ENCODE data around the gene ESYT1.
A peak's percentile ranks its signal among the peaks of the same experiment; 100 is the strongest.

ESYT1 gene, protein sequence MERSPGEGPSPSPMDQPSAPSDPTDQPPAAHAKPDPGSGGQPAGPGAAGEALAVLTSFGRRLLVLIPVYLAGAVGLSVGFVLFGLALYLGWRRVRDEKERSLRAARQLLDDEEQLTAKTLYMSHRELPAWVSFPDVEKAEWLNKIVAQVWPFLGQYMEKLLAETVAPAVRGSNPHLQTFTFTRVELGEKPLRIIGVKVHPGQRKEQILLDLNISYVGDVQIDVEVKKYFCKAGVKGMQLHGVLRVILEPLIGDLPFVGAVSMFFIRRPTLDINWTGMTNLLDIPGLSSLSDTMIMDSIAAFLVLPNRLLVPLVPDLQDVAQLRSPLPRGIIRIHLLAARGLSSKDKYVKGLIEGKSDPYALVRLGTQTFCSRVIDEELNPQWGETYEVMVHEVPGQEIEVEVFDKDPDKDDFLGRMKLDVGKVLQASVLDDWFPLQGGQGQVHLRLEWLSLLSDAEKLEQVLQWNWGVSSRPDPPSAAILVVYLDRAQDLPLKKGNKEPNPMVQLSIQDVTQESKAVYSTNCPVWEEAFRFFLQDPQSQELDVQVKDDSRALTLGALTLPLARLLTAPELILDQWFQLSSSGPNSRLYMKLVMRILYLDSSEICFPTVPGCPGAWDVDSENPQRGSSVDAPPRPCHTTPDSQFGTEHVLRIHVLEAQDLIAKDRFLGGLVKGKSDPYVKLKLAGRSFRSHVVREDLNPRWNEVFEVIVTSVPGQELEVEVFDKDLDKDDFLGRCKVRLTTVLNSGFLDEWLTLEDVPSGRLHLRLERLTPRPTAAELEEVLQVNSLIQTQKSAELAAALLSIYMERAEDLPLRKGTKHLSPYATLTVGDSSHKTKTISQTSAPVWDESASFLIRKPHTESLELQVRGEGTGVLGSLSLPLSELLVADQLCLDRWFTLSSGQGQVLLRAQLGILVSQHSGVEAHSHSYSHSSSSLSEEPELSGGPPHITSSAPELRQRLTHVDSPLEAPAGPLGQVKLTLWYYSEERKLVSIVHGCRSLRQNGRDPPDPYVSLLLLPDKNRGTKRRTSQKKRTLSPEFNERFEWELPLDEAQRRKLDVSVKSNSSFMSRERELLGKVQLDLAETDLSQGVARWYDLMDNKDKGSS

DNA sequence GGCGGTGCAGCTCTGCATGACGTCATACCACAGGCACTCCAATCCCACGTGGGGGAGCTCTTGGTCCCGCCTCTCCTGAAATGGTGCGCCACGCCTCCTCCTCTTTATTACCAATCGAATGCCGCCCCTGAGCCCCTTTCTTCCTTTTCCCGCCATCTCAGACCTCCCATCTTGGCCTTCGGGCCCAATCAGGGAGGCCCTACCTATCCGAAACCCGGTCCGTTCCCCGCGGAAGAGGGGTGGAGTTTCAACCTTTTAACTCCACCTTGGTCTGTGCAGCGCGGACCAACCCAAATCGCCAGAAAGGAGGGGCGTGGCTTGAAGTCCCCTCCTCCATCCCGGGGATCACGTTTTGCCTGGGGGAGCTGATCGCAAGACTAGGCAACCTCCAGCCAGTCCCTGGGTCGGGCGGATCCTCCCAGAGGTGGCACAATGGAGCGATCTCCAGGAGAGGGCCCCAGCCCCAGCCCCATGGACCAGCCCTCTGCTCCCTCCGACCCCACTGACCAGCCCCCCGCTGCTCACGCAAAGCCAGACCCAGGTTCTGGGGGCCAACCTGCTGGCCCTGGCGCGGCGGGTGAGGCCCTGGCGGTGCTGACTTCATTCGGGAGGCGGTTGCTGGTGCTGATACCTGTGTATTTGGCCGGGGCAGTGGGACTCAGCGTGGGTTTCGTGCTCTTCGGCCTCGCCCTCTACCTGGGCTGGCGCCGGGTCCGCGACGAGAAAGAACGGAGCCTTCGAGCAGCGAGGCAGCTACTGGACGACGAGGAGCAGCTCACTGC is at the start of gene ESYT1:
Gene ESYT1, plus strand, starts transcription at position 380 of the 782 bp plus-strand sequence. Its CDS starts 53 bp downstream, at position 433.
- DNase-seq: peak; percentile 100

DNA sequence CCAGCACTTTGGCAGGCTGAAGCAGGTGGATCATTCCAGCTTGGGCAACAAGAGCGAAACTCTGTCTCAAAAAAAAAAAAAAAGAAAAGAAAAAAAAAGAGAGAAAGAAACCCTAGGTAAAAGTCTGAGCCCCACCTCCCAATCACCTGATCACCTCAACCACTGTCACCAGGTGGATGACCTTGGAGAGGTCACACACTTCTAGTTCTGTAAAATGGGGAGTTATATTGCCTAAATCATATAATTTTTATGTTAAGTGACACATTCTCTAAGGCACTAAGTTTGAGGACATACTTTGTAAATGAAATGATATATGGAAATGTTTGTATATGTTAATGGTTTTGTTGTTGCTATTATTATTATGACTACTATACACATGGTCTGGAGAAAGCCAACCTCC is 49.6 kb upstream of the ESYT1 start:
- no peak for DNase-seq

DNA sequence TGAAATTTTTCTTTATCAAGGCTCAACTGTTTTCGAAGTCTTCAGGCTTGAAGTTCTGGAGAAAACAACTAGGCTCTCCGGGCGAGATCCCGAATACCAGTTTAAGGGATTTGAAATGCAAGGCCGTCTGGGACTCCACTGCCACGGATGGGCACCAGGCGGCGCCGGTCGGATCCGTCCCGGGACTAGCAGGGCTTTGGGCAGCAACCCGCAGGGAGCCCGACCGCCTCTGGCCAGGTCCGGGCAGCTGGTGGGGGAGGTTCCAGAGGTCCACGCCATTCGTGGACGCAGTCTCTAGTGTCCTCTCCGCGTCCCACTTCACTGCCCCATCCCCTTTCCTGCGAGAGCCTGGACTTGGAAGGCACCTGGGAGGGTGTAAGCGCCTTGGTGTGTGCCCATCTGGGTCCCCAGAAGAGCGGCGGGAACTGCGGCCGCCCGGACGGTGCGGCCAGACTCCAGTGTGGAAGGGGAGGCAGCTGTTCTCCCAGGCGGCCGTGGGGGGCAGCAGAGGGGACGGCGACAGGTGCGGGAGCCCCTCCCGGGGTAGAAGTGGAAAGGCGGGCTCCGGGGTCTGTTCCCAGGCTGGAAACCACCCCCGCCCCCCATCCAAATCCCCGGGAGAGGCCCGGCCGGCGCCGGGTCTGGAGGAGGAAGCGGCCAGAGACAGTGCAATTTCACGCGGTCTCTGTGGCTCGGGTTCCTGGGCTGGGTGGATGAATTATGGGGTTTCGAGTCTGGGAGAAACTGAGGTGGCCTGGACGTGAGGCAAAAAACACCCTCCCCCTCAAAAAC is 48.9 kb upstream of the ESYT1 start:
- DNase-seq: peak; percentile 88

DNA sequence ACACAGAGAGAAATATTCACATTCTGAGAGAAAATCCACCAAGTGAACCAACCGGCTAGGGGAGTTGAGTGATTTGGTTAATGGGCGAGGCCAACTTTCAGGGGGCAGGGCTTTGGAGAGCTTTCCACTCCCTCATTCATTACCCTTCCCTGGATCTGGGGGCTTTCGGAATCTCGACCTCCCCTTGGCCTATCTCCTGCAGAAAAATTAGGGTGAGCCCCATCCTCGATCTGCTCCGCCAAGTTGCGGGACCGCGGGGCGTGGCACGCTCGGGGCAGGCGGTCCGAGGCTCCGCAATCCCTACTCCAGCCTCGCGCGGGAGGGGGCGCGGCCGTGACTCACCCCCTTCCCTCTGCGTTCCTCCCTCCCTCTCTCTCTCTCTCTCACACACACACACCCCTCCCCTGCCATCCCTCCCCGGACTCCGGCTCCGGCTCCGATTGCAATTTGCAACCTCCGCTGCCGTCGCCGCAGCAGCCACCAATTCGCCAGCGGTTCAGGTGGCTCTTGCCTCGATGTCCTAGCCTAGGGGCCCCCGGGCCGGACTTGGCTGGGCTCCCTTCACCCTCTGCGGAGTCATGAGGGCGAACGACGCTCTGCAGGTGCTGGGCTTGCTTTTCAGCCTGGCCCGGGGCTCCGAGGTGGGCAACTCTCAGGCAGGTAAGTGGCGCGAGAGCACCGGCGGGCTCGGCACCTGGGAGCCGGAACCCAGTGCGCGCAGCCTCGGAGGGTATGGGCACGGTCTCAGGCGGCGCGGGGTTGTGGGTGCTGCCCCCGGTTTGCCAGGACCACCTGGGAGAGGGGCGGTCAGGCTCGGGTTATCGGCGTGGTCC is 48.1 kb upstream of the ESYT1 start, which contains the start of gene ERBB3:
Gene ERBB3, plus strand, starts transcription at position 443 of the 833 bp plus-strand sequence. Its CDS starts 136 bp downstream, at position 579.
- DNase-seq: peak; percentile 90

GRCh38 chr12:56080556-56081138 is 47.4 kb upstream of the ESYT1 start:
- DNase-seq: no peak

GRCh38 chr12:56081393-56082347 is 46.4 kb upstream of the ESYT1 start:
- no peak for DNase-seq

GRCh38 chr12:56082382-56082781 is 45.7 kb upstream of the ESYT1 start:
- DNase-seq: no peak

DNA sequence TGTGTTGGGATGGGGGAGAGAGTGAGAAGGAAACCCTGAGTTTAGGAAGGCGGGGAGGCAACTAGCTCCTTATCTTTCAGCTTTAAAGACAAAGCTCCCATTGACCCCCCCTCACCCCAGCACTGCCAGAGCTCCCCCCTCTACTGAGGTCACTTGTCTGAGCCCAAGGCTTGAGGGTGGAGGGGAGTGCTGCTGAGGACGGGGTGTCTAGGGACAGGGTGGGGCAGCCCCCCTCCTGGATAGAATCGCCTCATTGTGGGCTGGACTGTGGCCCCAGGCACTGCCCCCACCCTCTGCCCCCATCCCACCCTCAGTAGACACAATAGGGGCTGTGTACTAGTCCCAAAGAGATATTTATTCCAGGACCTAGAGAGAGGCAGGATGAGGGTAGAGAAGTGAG is 45.1 kb upstream of the ESYT1 start:
- no peak for DNase-seq

DNA sequence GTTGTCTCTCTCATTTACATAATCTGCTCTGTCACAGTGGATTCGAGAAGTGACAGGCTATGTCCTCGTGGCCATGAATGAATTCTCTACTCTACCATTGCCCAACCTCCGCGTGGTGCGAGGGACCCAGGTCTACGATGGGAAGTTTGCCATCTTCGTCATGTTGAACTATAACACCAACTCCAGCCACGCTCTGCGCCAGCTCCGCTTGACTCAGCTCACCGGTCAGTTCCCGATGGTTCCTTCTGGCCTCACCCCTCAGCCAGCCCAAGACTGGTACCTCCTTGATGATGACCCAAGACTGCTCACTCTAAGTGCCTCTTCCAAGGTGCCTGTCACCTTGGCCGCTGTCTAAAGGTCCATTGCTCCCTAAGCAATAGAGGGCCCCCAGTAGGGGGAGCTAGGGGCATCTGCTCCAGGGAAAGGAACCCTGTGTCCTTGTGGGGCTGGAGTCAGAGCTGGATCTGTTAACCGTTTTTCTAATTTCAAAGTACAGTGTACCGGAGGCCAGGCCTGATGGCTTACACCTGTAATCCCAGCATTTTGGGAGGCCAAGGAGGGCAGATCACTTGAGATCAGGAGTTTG is 43.0 kb upstream of the ESYT1 start:
- DNase-seq: peak; percentile 33

GRCh38 chr12:56086096-56086495 is 42.0 kb upstream of the ESYT1 start:
- no peak for DNase-seq

DNA sequence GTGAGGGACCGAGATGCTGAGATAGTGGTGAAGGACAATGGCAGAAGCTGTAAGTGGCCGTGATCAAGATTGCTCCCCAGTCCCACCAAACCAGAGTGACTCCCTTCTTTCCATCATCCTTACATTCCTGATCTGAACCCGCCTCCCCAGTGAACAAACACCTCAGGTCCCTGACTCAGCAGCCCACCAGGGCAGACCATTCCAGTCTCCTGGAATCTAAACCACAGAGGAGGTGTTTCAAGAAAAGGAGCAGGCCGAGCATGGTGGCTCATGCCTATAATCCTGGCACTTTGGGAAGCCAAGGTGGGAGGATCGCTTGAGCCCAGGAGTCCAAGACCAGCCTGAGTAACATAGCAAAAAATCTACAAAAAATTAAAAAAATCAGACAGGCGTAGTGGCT is 41.5 kb upstream of the ESYT1 start:
- DNase-seq: no peak

DNA sequence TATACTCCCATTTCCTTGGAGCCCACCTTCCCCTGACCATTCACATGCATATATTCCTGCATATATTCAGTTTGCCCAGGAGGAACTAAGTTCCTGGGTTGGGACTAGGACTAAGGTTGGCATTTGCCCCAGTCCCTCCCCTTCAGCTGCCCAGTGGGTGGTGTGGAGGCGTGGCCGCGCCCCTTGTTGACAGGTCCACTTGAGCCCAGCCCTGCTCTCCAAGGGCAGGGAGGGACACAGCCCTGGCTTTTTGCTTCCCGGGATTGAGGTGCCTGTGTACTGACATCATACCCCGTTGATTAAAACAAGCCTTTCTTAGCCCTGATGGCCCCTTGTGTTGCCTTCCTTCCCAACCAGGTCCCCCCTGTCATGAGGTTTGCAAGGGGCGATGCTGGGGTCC is 40.8 kb upstream of the ESYT1 start:
- DNase-seq: no peak

DNA sequence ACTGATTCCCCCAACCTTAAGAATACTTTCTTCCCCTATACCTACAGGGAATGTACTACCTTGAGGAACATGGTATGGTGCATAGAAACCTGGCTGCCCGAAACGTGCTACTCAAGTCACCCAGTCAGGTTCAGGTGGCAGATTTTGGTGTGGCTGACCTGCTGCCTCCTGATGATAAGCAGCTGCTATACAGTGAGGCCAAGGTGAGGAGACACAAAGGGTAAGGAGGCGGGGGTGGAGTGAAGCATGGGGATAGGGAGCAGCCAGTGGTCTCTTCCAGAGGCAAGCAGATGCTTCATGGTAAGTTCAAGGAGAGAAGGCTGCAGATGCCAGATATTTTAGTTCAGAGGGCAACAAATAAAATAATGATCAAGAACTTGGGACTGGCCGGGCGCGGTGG is 30.3 kb upstream of the ESYT1 start:
- DNase-seq: no peak

DNA sequence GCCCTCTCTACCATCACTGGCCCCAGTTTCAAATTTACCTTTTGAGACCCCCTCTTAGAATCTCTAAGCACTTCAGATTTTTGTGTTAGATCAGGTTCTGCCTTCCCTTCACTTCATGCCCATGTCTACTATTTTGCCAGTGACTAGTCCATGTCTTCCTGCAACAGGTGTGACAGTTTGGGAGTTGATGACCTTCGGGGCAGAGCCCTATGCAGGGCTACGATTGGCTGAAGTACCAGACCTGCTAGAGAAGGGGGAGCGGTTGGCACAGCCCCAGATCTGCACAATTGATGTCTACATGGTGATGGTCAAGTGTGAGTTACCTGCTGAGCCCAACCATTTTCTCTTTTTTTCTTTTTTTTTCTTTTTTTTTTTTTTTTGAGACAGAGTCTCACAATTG is 29.5 kb upstream of the ESYT1 start:
- DNase-seq: no peak

GRCh38 chr12:56099787-56100186 is 28.3 kb upstream of the ESYT1 start:
- no peak for DNase-seq

DNA sequence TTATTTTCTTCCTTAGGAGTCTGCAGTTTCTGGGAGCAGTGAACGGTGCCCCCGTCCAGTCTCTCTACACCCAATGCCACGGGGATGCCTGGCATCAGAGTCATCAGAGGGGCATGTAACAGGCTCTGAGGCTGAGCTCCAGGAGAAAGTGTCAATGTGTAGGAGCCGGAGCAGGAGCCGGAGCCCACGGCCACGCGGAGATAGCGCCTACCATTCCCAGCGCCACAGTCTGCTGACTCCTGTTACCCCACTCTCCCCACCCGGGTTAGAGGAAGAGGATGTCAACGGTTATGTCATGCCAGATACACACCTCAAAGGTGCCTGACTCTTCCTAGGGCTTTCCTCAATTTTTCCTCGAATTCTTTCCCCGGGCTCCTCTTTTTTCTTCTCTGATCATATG is 27.0 kb upstream of the ESYT1 start:
- DNase-seq: no peak

DNA sequence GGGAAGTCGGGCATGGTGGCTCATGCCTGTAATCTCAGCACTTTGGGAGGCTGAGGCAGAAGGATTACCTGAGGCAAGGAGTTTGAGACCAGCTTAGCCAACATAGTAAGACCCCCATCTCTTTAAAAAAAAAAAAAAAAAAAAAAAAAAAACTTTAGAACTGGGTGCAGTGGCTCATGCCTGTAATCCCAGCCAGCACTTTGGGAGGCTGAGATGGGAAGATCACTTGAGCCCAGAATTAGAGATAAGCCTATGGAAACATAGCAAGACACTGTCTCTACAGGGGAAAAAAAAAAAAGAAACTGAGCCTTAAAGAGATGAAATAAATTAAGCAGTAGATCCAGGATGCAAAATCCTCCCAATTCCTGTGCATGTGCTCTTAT is 25.4 kb upstream of the ESYT1 start:
- DNase-seq: no peak

GRCh38 chr12:56103066-56103711 is 24.9 kb upstream of the ESYT1 start:
- DNase-seq: no peak

DNA sequence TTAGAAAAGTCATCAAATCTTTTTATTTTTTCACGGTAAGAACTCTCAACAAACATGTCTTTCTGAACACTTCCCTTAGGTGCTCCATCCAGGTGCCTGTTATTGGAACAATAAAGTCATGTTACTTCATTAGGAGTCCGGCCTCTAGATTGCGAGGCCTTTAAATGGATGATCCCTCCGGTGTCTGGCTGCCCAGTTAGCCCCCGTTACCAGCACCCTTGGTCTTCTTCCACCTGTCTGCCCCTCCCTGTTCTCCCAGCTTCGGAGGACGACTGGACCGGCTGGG is 24.3 kb upstream of the ESYT1 start:
- no peak for DNase-seq
